DND-41 (cell line): Measurements from ENCODE around the gene NLRP3.
"Not testable (repeated sequence)": the region's sequence is repeated elsewhere in the genome, so short reads cannot be mapped to it uniquely, and the experiment has no call there.

Experiments used
- EZH2 ChIP-seq: IDR thresholded peaks from 3 replicates; pipeline ENCODE4 v1.6.1; 2012; ENCODE audit warnings: borderline replicate concordance, low read depth, mild to moderate bottlenecking, moderate library complexity, low read length, inconsistent platforms; ENCODE audit not compliant: severe bottlenecking
- TF ChIP-seq, protein P1 (sequence below): IDR thresholded peaks from 2 replicates; pipeline ENCODE4 v1.5.1; 2012; ENCODE audit warnings: borderline replicate concordance, low read length, moderate library complexity, mild to moderate bottlenecking; ENCODE audit not compliant: poor library complexity, severe bottlenecking; ENCODE audit errors: extremely low read depth

DNA sequence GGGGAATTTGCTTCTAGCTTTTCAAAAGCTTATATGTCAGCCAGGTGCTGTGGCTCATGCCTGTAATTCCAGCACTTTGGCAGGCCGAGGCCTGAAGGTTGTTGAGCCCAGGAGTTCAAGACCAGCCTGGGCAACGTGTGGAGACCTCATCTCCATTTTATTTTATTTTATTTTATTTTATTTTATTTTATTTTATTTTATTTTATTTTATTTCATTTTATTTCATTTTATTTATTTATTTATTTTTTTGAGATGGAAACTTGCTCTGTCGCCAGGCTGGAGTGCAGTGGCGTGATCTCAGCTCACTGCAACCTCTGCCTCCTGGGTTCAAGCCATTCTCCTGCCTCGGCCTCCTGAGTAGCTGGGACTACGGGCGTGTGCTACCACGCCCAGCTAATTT lies 20.9 kb upstream of the NLRP3 start:
- TF ChIP-seq, protein P1, sequence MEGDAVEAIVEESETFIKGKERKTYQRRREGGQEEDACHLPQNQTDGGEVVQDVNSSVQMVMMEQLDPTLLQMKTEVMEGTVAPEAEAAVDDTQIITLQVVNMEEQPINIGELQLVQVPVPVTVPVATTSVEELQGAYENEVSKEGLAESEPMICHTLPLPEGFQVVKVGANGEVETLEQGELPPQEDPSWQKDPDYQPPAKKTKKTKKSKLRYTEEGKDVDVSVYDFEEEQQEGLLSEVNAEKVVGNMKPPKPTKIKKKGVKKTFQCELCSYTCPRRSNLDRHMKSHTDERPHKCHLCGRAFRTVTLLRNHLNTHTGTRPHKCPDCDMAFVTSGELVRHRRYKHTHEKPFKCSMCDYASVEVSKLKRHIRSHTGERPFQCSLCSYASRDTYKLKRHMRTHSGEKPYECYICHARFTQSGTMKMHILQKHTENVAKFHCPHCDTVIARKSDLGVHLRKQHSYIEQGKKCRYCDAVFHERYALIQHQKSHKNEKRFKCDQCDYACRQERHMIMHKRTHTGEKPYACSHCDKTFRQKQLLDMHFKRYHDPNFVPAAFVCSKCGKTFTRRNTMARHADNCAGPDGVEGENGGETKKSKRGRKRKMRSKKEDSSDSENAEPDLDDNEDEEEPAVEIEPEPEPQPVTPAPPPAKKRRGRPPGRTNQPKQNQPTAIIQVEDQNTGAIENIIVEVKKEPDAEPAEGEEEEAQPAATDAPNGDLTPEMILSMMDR: not testable (repeated sequence)
- TF ChIP-seq EZH2: not testable (repeated sequence)
